GM12878 (cell line): ENCODE results near the gene NELFB. TPM values are rescaled to one million over a fixed set of nuclear protein-coding genes. Genes with fewer than 3 reads are reported as not detected.

Source experiments
- ATAC-seq: fragments of 200-7000 bp; cut with Tn5 transposase; 3 replicates; pipeline ENCODE4 v1.9.1; 2020; ENCODE audit warnings: mild to moderate bottlenecking, moderate library complexity
- BruUV-seq: library from RNA; stranded (reverse); fragments of 400-500 nt; replicated peaks from 2 replicates; lab custom pipeline; 2021; lab: Mats Ljungman, UMichigan
- CTCF ChIA-PET: fragments of 300-600 bp; sonication (Branson Sonifier 250); formaldehyde crosslinking; extraction: SDS; loops from one replicate; lab custom pipeline; 2021; ENCODE audit warnings: inconsistent platforms; lab: Yijun Ruan, JAX
- POLR2A ChIA-PET: fragments of 350-600 bp; formaldehyde crosslinking; extraction: SDS; loops from one replicate; lab custom pipeline; 2021; ENCODE audit warnings: inconsistent platforms; lab: Charles Lee
- RAD21 ChIA-PET: fragments of 300-600 bp; sonication (Branson Sonifier 250); formaldehyde crosslinking; loops from one replicate; lab custom pipeline; 2023; ENCODE audit warnings: antibody characterized with exemption; ENCODE audit not compliant: unreplicated experiment; lab: Charles Lee
- SMC1A ChIA-PET: fragments of 300-600 bp; sonication (Branson Sonifier 250); formaldehyde crosslinking; loops from one replicate; lab custom pipeline; 2023; ENCODE audit not compliant: unreplicated experiment, uncharacterized antibody; lab: Charles Lee
- DNase-seq: peaks from one replicate; pipeline ENCODE4 v3.0.0-alpha.2; 2011; ENCODE audit warnings: low read depth, low spot score
- FAIRE-seq: peaks from 3 replicates; lab custom pipeline; 2011; peaks lifted over from hg19 to GRCh38; lab: Jason Lieb, UNC
- H2AFZ ChIP-seq: 2 replicates; pipeline ENCODE4 v1.6.0; 2011; ENCODE audit warnings: low read depth, low read length, control low read depth; ENCODE audit not compliant: control insufficient read depth
- H3K27ac ChIP-seq: 2 replicates; pipeline ENCODE4 v1.5.1; 2011; ENCODE audit warnings: control low read depth; ENCODE audit not compliant: control insufficient read depth, insufficient read depth
- H3K27me3 ChIP-seq, 2 experiments: replicated peaks in 1 of 2; 2 replicates each; pipeline versions ENCODE4 v1.6.0 to v1.6.1; 2011; ENCODE audit warnings: low read length in 1 of 2; ENCODE audit not compliant: control insufficient read depth in 2 of 2, insufficient read depth in 2 of 2
- H3K36me3 ChIP-seq, 2 experiments: 2 replicates each; pipeline ENCODE4 v1.5.1; 2011; ENCODE audit warnings: low read length in 1 of 2; ENCODE audit not compliant: control insufficient read depth in 2 of 2, insufficient read depth in 2 of 2
- H3K4me1 ChIP-seq: 2 replicates; pipeline ENCODE4 v1.6.1; 2011; ENCODE audit warnings: mild to moderate bottlenecking, low read length, moderate library complexity, mixed read lengths; ENCODE audit not compliant: control insufficient read depth, insufficient read depth
- H3K4me2 ChIP-seq: 2 replicates; pipeline ENCODE4 v1.6.0; 2011; ENCODE audit warnings: control low read depth; ENCODE audit not compliant: control insufficient read depth, insufficient read depth
- H3K4me3 ChIP-seq: fragments of 200-600 bp; sonication (generic); 2 replicates; pipeline ENCODE4 v1.5.1; 2016
- H3K79me2 ChIP-seq: 2 replicates; pipeline ENCODE4 v1.6.0; 2011; ENCODE audit warnings: low read length; ENCODE audit not compliant: control insufficient read depth, insufficient read depth
- H3K9ac ChIP-seq: 2 replicates; pipeline ENCODE4 v1.8.0; 2011; ENCODE audit warnings: low read length, control low read depth, mixed read lengths; ENCODE audit not compliant: control insufficient read depth, insufficient read depth
- H3K9me3 ChIP-seq: replicated peaks from 3 replicates; pipeline ENCODE4 v1.5.1; 2011; ENCODE audit warnings: mild to moderate bottlenecking, low read length; ENCODE audit not compliant: control insufficient read depth, insufficient read depth
- H4K20me1 ChIP-seq: 2 replicates; pipeline ENCODE4 v1.6.0; 2011; ENCODE audit not compliant: control insufficient read depth, insufficient read depth
- MYC ChIP-seq: IDR thresholded peaks from 2 replicates; pipeline ENCODE4 v1.6.1; 2011; ENCODE audit warnings: mild to moderate bottlenecking, low read length, moderate library complexity, inconsistent platforms; ENCODE audit not compliant: insufficient read depth, insufficient replicate concordance, insufficient read length, severe bottlenecking
- SMAD1 ChIP-seq: fragments of 450-650 bp; IDR thresholded peaks from 2 replicates; pipeline ENCODE4 v1.6.1; 2018; ENCODE audit warnings: mild to moderate bottlenecking, low read depth; ENCODE audit not compliant: partially characterized antibody
- STAT1 ChIP-seq: fragments of 450-650 bp; conservative IDR thresholded peaks from 2 replicates; pipeline ENCODE4 v1.6.1; 2014; ENCODE audit warnings: antibody characterized with exemption, mild to moderate bottlenecking
- WGBS: methylation state at CpG from one replicate; pipeline ENCODE4 v1.1.6; 2016; ENCODE audit warnings: low lambda C conversion rate; ENCODE audit not compliant: insufficient replicate concordance, insufficient coverage; ENCODE audit errors: missing lambda C conversion rate; 5-methylcytosine and 5-hydroxymethylcytosine counted together
- in situ Hi-C: fragments of 300-500 bp; cut with MboI; formaldehyde crosslinking; loops from 9 replicates; pipeline ENCODE4 v1.14.3; 2018; ENCODE audit warnings: mixed read lengths
- intact Hi-C: fragments of 100-400 bp; cut with micrococcal nuclease; formaldehyde crosslinking; loops from one replicate; pipeline ENCODE4 v1.14.2; 2022; ENCODE audit not compliant: unreplicated experiment
- polyA plus RNA-seq, 11 experiments: library from polyadenylated mRNA; depleted of rRNA in 4 of 11; unstranded in 6 of 11; stranded (reverse) in 5 of 11; fragments of >200 nt; fragmentation: Nextera tagmentation in 4 of 11; fragmentation: Illumina TruSeq in 1 of 11; extraction: Ambion mirVana in 4 of 11; extraction: Trizol in 1 of 11; gene quantifications; 1 replicate in 1 of 11; 2 replicates in 10 of 11; pipeline versions ENCODE4 v1.2.1 to v1.2.3, GENCODE V29; 2011 to 2016; ENCODE audit warnings: inconsistent platforms in 2 of 11, missing spikeins in 2 of 11, low read depth in 1 of 11
- total RNA-seq, 4 experiments: library from RNA; depleted of rRNA in 3 of 4; stranded (reverse); fragments of >200 nt in 3 of 4; fragmentation: Illumina TruSeq in 1 of 4; extraction: Trizol in 1 of 4; gene quantifications; 2 replicates each; pipeline versions ENCODE4 v1.2.1 to v1.2.3, GENCODE V29; 2013 to 2021

Gene NELFB
- total and polyA plus RNA-seq, 10 of the 15 experiments (the other 5 are each of a cell fraction or from before 2014, with no cell fraction given) = 0.19 to 63.4 (median 30.9) TPM

DNA sequence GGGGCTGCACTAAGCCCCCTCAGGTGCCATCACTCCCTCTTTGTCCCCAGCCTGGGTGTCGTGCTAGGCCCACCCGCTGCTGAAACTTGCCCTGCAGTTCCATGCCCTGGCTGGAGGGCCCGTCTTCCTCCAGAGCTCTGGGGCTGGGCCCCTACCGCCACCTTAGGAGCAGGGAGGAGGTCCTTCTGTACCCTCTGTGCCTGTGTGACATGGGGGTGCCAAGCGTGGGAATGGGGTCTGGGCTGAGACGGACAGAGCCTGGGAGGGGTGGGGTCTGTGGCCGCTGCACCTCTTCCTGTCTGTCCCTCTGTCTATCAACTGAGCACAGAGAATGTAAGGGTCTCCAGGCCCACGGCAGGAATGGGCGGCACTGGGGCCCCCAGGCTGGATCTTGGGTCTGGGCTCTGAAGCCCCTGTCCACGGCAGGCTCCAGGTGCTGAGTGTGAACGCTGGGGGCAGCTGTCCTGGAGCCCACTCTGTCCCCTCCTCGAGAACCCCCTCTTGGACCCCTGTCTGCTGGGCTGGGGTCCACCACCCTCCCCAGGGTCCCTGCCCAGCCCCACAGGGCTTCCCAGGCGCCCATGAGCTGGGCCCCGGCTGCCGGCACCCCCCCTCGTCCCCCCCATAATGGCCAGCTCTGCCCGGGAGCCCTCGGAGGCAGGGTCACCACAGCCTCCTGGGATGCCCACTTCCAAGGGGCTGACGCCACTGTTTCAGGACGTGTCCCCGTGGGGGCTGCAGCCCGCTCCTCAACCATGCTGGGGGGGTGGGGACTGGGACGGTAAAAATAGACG is 62.8 kb downstream of the NELFB start (continued):
- no peak for TF ChIP-seq MYC

DNA sequence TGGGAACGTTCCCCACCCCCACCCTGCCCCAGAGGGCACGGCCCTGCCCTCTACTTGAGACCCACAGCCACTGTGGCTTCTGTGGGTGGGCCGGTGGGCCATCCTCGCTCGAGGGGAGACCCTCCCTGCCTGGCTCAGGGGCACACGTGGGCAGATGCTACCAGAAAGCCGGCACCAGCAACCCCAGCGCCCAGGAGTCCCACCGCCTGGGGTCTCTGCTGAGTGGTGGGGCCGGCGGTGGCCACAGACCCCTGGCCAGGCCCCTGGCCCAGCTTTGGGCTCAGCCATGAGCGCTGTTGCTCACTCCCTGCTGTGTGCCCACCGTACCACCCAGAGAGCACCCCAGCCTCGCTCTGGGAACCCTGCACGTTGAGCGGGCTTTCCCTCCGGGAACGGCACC is 63.5 kb downstream of the NELFB start:
- no peak for DNase-seq
- FAIRE-seq = no peak

More for the DNA sequence above, 63.5 kb downstream of the NELFB start:
- WGBS = 70% methylated on average over 17 of the region's 18 CpGs
- ChIA-PET RAD21 (interaction anchor here (3.5 kb wide), 1 partner anchor 17 kb away, joined by 20 read pairs; the partner anchor contains the start of gene NRARP), CTCF (interaction anchor here (1.3 kb wide), 1 partner anchor 16 kb away, joined by 3 read pairs; the partner anchor contains the start of gene NRARP), SMC1A (no interaction called here), POLR2A (interaction anchor here (1.3 kb wide), 1 partner anchor 16 kb away, joined by 3 read pairs; the partner anchor contains the start of gene NRARP)
- in situ Hi-C loops = no loop called here
- no peak overlapping the region for H3K9ac ChIP-seq
- no peaks in the 10 kb centered on the region; the same call in 2 of the 3 replicates for H3K9me3 ChIP-seq
- H3K79me2 ChIP-seq = no peaks in the 10 kb centered on the region
- intact Hi-C loops = no loop called here
- H3K4me2 ChIP-seq = no peak overlapping the region
- no TSS peak for BruUV-seq
- no peak overlapping the region for H3K4me3 ChIP-seq
- H3K27me3 ChIP-seq = no peaks in the 10 kb centered on the region
- TF ChIP-seq SMAD1 (no peak), STAT1 (no peak)
- peaks cover 5% of the 10 kb centered on the region for H3K4me1 ChIP-seq
- no peaks in the 10 kb centered on the region for H4K20me1 ChIP-seq
- no peaks in the 10 kb centered on the region for H3K36me3 ChIP-seq
- no peak for ATAC-seq
- H3K27ac ChIP-seq = no peak overlapping the region
- H2AFZ ChIP-seq = no peak overlapping the region
